GM18499 (cell line): ENCODE results near the gene CAMK1D.

Experiments
- ATAC-seq: cut with Tn5 transposase; IDR thresholded peaks from one replicate; pipeline ENCODE4 v1.9.1; 2021; ENCODE audit warnings: moderate number of reproducible peaks; ENCODE audit not compliant: insufficient read depth, unreplicated experiment

CAMK1D gene

DNA sequence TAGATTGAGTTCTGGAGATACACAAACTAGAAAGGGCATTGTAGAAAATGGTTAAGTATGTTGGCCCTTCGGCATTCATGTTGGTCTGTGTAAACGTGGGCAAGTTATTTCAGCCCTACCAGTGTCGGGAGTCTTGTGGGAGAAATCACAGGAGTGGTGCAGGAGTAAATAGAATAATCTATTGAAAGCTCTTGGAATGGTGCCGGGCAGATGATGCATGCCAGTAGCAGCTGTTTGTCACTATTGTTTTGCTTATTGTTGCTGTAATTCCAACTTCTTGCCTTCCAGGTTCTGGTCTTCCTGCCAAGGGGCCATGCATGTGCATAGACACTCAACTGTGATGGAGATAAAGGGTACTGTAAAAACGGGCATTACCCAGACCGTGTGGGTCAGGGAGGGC, 259.4 kb downstream of the CAMK1D start:
- ATAC-seq: no peak

DNA sequence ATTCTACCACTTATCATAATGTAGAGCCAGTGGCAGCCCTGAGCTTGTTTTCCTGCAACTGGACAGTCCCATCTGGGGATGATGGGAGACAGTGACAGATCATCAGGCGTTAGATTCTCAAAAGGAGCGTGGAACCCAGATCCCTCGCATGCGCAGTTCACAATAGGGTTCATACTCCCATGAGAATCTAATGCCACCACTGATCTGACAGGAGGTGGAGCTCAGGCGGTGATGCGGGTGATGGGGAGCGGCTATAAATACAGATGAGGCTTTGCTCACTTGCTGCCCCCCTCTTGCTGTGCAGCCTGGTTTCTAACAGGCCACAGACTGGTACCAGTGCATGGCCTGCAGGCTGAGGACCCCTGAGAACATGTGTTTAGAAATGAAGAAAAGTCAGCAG, 260.1 kb downstream of the CAMK1D start:
- no peak for ATAC-seq

DNA sequence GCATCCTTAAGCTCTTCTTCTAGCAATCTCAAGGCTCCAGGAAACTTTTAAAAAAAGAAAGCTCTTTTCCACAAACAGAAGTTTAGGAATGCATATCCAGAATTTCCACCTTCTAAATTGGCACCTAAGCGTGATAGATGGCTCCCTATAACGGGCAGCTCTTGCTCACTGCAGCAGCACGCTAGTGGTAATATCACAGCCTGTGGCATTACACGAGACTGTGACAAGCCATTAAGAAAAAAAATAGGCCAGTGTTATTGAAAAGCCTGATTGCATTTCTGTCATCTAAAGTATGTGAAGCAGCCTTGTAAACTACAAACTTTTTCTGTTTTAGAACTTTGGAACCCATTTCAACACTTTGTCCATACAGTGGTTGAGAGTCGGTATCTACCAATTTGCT, 263.8 kb downstream of the CAMK1D start:
- ATAC-seq: no peak

- ATAC-seq: no peak
These were observed 265.0 kb downstream of the CAMK1D start for GRCh38 chr10:12614177-12614995.

GRCh38 chr10:12615296-12616220, 266.2 kb downstream of the CAMK1D start:
- no peak for ATAC-seq

DNA sequence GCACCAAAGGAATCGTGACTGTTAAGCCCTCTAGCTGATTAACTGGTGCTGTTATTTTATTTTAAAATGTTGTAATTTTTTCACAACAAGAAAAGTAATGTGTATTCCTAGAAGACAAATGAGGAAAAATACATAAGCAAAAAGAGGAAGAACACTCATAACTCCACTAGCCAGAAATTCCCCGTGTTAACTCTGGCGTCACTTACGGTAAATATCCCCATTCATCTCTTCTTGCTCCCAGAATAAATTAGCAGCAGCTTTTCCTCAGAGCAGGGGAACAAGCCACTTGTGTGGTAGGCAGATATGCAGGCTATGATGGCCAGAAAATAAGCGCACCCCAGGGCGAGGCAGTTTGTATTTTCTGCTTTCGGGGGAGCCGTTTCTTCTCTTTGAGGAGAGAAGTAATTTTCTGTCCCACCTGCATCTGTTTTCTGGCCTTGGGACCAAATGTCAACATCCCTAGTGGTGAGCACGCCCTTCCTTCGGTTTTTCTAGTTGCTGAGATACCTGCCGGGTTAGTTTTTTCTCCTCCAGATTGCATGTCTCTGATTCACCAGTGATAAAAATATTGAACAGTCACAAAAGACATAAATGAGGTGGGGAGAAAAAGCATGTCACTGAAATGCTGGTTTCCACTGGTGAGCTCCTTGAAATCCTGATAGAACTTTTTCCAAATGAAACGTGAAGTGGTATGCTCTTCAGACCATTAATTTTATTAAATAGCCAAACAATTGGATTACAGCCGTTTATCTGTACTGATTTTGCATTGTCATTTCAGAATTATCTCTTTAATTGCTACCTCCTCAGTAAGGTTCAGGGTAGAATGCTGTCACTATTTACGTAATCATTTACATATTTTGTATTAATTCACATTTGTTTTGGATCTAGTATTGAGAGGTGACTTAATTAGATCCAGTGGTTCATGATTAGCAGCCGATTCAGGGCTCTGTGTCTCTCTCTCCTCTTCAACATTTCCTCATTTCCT, 268.1 kb downstream of the CAMK1D start:
- ATAC-seq: no peak

DNA sequence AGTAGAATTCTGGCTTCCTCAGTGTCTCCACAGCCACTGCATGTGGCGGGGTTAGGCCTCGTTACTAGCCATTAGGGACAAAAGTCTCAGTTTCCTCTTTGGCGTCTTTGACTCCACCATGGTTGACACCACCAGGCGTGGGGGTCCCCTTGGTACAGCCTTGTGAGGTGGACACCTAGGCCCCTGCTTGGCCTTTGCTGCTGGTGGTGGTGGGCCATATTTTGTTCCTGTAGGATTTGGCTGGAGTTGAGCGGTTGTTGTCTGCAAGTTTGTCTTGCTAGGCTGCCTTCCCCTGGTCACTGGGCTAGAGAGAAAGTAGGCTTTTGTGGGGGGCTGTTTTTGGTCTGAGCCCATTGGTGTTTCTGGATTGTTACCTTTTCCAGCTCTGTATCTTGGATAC, 272.7 kb downstream of the CAMK1D start:
- no peak for ATAC-seq

GRCh38 chr10:12622691-12623090, 273.3 kb downstream of the CAMK1D start:
- ATAC-seq: no peak

GRCh38 chr10:12625393-12626023, 276.2 kb downstream of the CAMK1D start:
- ATAC-seq: no peak

DNA sequence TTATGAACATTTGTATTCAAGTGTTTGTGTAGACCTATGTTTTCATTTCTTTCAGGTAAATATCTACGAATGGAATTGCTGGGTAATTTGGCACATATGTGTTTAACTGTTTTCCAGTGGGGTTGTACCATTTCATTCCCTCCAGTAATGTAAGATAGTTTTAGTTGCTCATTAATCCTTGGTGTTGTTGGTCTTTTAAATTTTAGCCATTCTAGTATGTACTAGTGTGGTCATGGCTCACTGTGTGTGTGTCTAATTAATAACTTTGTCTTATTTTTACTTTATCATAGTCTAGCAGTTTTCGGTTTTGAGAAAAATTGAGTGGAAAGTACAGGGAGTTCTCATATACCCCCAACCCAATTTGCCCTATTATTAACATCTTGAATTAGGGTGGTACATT, 278.8 kb downstream of the CAMK1D start:
- ATAC-seq: no peak

DNA sequence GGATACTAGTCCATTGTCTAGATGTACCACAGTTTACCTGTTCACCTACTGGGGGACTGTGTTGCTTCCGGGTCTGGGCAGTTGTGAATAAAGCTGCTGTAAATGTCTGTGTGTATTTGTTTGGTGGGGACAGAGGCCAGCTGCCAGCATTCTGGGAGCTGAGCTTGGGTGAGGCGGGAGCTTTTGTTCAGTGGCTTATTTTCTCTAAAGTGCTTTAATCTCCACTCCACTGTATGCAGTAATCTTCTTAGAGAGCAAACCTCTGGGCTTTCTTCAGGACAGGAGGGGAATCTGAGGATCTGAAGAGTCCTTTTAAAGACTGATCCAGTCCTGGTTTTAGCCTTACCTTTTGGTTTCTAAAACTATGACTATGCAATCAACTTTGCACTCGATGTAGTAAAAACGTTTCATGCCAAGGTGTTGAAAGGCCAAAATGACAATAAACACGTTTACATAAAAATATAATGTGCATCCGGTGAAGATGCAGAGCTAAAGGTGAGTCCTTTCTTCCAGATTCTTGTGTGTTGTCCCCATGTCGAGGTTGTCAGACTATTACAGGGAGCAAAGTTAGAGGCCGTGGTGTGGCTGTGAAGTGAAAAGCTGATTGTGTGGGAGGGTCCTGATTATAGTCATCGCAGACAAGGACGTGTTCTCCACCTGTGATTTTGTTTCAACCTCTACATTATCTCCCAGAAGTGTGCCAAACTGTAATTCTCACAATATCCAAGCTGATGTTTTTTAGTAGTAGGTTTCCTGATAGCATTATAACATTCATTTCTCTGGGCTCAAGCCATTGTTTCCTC, 279.8 kb downstream of the CAMK1D start:
- ATAC-seq: no peak

DNA sequence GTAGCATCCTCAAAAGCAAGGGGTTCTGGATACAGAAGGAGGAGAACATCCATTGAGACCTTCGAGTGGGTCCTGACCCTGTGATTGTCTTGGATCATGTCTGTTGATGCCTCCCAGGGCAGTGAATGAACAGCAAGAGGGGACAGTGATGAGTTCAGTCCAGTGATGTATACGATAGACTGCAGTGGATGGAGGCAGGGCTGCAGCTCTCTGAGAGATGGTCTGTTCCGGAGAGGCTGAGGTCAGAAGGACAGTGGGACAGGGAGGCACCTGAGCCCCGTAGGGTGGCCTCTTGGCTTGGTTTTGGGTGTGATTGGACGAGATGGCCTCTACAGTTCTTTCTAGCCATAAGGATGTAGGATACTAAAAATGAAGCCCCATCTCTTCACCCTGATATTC, 280.4 kb downstream of the CAMK1D start:
- ATAC-seq: no peak

- no peak for ATAC-seq
These were observed 281.9 kb downstream of the CAMK1D start for GRCh38 chr10:12631216-12631615.

DNA sequence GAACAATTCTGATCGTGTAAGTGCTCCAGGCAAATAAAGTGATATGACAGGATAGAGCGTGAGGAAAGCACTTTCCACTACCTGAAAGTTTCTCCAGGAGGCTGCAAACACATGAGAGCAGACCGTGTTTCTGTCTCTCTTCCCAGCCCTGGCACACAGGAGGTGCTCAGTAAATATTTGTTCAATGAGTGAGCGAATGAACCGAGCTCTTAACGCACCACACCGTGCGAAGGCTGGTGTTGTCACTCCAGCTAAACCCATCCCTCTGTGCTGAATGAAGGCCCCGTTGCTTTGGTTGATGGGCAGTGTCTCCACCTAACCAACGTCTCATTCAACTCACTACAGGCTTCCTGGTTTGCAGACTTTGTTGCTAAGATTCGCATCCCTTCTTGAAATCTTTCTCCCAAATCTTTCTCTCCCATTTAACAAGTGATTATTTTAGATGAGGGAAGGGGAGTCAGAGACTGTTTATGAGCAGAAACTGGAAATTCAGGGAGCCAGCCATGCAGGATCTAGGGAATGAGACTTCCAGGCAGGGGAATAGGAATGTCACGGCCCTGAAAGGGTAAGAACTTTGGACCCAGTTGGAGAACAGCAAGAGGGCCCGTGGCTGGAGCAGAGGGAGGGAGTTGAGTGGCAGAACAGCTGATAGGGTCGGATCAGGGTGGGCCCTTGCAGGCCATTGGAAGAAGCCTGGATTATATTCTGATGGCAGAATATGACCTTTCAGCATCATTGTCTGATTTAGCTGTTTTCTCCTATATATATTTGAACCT, 282.6 kb downstream of the CAMK1D start:
- no peak for ATAC-seq

DNA sequence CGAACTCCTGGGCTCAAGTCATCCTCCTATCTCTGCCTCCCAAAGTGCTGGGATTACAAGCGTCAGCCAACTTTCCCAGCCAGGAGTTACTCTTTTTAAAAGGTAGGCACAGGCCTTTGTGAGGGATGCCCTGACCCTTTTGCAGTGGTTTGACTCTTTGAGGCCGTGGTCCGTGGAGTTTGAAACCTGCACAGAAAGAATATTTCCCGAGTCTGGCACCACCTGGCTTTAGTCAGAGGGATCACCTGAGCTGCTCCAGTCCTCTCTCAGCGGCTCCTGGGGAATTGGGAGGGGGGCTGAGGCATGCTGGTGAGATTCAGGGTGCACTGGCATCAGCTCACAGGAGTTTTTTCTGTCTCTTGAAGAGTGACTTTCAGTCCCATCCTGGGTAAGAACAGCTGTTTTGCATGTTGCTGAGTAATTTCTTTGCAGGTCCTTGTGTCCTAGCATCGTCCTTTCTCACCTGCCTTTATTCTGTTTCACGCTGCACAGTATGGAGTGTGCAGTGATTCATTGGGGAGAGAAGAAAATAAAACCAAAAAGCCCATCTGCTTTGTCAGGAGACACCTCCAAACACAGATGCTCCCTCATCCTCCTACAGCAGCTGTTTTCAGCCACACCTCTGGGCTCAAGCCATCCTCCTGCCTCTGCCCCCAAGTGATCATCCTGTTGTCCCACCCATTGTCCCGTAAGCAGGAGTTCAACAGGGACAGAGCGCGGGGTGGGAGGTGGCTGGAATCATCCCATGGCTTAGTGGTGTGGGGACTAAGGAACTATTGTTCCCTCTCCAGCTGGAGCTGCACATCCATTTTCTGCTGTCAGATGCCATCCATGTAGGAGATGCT, 284.7 kb downstream of the CAMK1D start:
- ATAC-seq: no peak

- ATAC-seq: no peak
These were observed 285.2 kb downstream of the CAMK1D start for GRCh38 chr10:12634621-12634931.

- no peak for ATAC-seq
These were observed 285.8 kb downstream of the CAMK1D start for GRCh38 chr10:12635127-12635541.

GRCh38 chr10:12636571-12636970, 287.2 kb downstream of the CAMK1D start:
- no peak for ATAC-seq
